ENCODE data around the gene GDF2. TPM values are rescaled to one million over a fixed set of nuclear protein-coding genes. Genes with fewer than 3 reads are reported as not detected.

Gene GDF2
- total and polyA plus RNA-seq, 10 of the 15 experiments (the other 5 are each of a cell fraction or from before 2014, with no cell fraction given) = not detected

DNA sequence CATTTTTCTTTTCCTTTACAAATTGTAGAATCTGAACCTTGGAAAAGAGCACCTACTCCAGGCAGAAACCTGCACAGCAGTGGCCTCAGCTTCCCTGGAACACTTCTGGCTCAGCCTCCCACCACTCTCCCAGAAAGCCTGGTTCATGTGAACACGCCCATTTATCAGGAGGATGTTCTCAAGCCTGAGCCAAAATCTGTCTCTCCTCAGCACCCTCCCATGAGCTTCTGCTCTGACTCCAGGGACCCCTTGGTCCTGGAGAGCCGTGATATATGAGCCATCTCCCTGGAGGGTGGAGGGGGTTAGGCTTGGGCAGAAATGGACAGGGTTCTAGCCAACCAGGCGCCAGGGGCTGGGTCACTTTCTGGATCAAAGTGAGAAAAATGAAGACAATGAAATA lies 10.1 kb downstream of the GDF2 start:
- Histone ChIP-seq H3K4me1 (ENCODE audit: control insufficient read depth, insufficient read depth, low read length) (no peaks in the 10 kb centered on the region), H3K9me3 (replicated peaks; ENCODE audit: control insufficient read depth, insufficient read depth, low read length) (no peaks in the 10 kb centered on the region), H2AFZ (ENCODE audit: control insufficient read depth, low read depth, low read length) (no peak overlapping the region), H4K20me1 (ENCODE audit: control insufficient read depth, insufficient read depth) (no peaks in the 10 kb centered on the region; the same call in 1 of the 2 replicates), H3K27me3 (replicated peaks in 1 of 2; ENCODE audit: control insufficient read depth in 2 of 2, insufficient read depth in 2 of 2, low read length in 1 of 2) (no peaks in the 10 kb centered on the region; a peak in 2 of 4 replicates), H3K27ac (ENCODE audit: control insufficient read depth, insufficient read depth) (no peak overlapping the region), H3K9ac (ENCODE audit: control insufficient read depth, insufficient read depth, low read length) (no peak overlapping the region), H3K79me2 (ENCODE audit: control insufficient read depth, insufficient read depth, low read length) (no peaks in the 10 kb centered on the region), H3K4me3 (no peak overlapping the region), H3K36me3 (ENCODE audit: control insufficient read depth in 2 of 2, insufficient read depth in 2 of 2, low read length in 1 of 2) (no peaks in the 10 kb centered on the region), H3K4me2 (ENCODE audit: control insufficient read depth, insufficient read depth) (no peak overlapping the region)
- ChIA-PET CTCF (interaction anchor here (1.3 to 2.9 kb wide), 4 partner anchors 8 to 307 kb away, joined by 4 to 7 read pairs (median 6); no protein-coding TSS in a partner anchor), SMC1A (ENCODE audit: uncharacterized antibody, unreplicated experiment) (no interaction called here), RAD21 (ENCODE audit: unreplicated experiment) (no interaction called here), POLR2A (no interaction called here)
- WGBS (ENCODE audit: insufficient coverage, insufficient replicate concordance, low lambda C conversion rate, missing lambda C conversion rate) = 5% methylated on average over 3 of the region's 3 CpGs
- no peak for FAIRE-seq
- no TSS peak for BruUV-seq (replicated peaks)
- no peak for DNase-seq (ENCODE audit: low read depth, low spot score)
- ATAC-seq = no peak
- in situ Hi-C loops (cut with MboI) (no loop called here), intact Hi-C loops (cut with micrococcal nuclease; ENCODE audit: unreplicated experiment) (no loop called here)
- TF ChIP-seq, protein P1, sequence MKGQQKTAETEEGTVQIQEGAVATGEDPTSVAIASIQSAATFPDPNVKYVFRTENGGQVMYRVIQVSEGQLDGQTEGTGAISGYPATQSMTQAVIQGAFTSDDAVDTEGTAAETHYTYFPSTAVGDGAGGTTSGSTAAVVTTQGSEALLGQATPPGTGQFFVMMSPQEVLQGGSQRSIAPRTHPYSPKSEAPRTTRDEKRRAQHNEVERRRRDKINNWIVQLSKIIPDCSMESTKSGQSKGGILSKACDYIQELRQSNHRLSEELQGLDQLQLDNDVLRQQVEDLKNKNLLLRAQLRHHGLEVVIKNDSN (IDR thresholded peaks at IDR 0.05; ENCODE audit: borderline replicate concordance, extremely low read length, insufficient read depth, low read depth, low read length) = no peak
- TF ChIP-seq YY1 (IDR thresholded peaks at IDR 0.05; ENCODE audit: low read depth, low read length) = no peak
- no peak for TF ChIP-seq SREBF1 (IDR thresholded peaks at IDR 0.05; ENCODE audit: low read length)
- no peak for TF ChIP-seq RELA (IDR thresholded peaks at IDR 0.05; ENCODE audit: borderline replicate concordance, partially characterized antibody)
- no peak for TF ChIP-seq HDAC2 (IDR thresholded peaks at IDR 0.05)
- TF ChIP-seq BCL11A (IDR thresholded peaks at IDR 0.05; ENCODE audit: low read depth, low read length) = no peak
- TF ChIP-seq, protein P2, sequence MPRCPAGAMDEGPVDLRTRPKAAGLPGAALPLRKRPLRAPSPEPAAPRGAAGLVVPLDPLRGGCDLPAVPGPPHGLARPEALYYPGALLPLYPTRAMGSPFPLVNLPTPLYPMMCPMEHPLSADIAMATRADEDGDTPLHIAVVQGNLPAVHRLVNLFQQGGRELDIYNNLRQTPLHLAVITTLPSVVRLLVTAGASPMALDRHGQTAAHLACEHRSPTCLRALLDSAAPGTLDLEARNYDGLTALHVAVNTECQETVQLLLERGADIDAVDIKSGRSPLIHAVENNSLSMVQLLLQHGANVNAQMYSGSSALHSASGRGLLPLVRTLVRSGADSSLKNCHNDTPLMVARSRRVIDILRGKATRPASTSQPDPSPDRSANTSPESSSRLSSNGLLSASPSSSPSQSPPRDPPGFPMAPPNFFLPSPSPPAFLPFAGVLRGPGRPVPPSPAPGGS (IDR thresholded peaks at IDR 0.05; ENCODE audit: borderline replicate concordance, insufficient read depth, low read depth, low read length, poor library complexity, severe bottlenecking) = no peak
- TF ChIP-seq, protein P3, sequence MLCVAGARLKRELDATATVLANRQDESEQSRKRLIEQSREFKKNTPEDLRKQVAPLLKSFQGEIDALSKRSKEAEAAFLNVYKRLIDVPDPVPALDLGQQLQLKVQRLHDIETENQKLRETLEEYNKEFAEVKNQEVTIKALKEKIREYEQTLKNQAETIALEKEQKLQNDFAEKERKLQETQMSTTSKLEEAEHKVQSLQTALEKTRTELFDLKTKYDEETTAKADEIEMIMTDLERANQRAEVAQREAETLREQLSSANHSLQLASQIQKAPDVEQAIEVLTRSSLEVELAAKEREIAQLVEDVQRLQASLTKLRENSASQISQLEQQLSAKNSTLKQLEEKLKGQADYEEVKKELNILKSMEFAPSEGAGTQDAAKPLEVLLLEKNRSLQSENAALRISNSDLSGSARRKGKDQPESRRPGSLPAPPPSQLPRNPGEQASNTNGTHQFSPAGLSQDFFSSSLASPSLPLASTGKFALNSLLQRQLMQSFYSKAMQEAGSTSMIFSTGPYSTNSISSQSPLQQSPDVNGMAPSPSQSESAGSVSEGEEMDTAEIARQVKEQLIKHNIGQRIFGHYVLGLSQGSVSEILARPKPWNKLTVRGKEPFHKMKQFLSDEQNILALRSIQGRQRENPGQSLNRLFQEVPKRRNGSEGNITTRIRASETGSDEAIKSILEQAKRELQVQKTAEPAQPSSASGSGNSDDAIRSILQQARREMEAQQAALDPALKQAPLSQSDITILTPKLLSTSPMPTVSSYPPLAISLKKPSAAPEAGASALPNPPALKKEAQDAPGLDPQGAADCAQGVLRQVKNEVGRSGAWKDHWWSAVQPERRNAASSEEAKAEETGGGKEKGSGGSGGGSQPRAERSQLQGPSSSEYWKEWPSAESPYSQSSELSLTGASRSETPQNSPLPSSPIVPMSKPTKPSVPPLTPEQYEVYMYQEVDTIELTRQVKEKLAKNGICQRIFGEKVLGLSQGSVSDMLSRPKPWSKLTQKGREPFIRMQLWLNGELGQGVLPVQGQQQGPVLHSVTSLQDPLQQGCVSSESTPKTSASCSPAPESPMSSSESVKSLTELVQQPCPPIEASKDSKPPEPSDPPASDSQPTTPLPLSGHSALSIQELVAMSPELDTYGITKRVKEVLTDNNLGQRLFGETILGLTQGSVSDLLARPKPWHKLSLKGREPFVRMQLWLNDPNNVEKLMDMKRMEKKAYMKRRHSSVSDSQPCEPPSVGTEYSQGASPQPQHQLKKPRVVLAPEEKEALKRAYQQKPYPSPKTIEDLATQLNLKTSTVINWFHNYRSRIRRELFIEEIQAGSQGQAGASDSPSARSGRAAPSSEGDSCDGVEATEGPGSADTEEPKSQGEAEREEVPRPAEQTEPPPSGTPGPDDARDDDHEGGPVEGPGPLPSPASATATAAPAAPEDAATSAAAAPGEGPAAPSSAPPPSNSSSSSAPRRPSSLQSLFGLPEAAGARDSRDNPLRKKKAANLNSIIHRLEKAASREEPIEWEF (IDR thresholded peaks at IDR 0.05; ENCODE audit: insufficient replicate concordance, low read depth, low read length) = no peak
- TF ChIP-seq, protein P4, sequence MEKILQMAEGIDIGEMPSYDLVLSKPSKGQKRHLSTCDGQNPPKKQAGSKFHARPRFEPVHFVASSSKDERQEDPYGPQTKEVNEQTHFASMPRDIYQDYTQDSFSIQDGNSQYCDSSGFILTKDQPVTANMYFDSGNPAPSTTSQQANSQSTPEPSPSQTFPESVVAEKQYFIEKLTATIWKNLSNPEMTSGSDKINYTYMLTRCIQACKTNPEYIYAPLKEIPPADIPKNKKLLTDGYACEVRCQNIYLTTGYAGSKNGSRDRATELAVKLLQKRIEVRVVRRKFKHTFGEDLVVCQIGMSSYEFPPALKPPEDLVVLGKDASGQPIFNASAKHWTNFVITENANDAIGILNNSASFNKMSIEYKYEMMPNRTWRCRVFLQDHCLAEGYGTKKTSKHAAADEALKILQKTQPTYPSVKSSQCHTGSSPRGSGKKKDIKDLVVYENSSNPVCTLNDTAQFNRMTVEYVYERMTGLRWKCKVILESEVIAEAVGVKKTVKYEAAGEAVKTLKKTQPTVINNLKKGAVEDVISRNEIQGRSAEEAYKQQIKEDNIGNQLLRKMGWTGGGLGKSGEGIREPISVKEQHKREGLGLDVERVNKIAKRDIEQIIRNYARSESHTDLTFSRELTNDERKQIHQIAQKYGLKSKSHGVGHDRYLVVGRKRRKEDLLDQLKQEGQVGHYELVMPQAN (conservative IDR thresholded peaks at IDR 0.05) = no peak
- TF ChIP-seq SUZ12 (IDR thresholded peaks at IDR 0.05; ENCODE audit: unreplicated experiment) = no peak
- TF ChIP-seq, protein P5, sequence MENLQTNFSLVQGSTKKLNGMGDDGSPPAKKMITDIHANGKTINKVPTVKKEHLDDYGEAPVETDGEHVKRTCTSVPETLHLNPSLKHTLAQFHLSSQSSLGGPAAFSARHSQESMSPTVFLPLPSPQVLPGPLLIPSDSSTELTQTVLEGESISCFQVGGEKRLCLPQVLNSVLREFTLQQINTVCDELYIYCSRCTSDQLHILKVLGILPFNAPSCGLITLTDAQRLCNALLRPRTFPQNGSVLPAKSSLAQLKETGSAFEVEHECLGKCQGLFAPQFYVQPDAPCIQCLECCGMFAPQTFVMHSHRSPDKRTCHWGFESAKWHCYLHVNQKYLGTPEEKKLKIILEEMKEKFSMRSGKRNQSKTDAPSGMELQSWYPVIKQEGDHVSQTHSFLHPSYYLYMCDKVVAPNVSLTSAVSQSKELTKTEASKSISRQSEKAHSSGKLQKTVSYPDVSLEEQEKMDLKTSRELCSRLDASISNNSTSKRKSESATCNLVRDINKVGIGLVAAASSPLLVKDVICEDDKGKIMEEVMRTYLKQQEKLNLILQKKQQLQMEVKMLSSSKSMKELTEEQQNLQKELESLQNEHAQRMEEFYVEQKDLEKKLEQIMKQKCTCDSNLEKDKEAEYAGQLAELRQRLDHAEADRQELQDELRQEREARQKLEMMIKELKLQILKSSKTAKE (IDR thresholded peaks at IDR 0.05; ENCODE audit: low read depth, poor library complexity, severe bottlenecking) = no peak

All from GM12878 (cell line).